Measurements from ENCODE around the gene STARD13. TPM values are rescaled to one million over a fixed set of nuclear protein-coding genes. Genes with fewer than 3 reads are reported as not detected.

Gene STARD13
- total and polyA plus RNA-seq, 4 donors, result 2.7 to 15.3 (median 5.7) TPM

DNA sequence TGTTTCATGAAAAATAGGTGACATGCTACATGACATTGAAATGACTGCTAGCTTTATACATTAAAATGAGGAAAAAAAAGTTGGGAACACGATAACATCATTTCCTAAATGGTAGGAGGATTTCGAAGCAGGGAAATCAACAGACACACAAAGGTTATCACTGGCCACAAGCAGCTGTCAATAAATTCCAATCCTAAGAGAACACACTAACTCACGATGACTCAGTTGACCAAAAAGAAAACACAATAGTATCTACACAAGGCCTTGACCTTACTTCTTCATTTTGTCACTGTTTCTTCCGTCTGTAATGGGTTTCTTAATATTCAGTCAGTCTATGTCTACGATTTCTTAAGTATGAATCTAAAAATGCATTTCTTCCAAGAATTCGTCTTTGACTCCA, 36.5 kb downstream of the STARD13 start:
- TF ChIP-seq FOXA1 (IDR thresholded peaks at IDR 0.05) (no peak), FOXA2 (IDR thresholded peaks at IDR 0.05) (no peak), YY1 (IDR thresholded peaks at IDR 0.05) (no peak), NR2F2 (IDR thresholded peaks at IDR 0.05) (no peak), GABPA (IDR thresholded peaks at IDR 0.05 in 1 of 2, conservative IDR thresholded peaks at IDR 0.05 in 1 of 2) (no peak), TAF1 (conservative IDR thresholded peaks at IDR 0.05) (no peak), JUND (IDR thresholded peaks at IDR 0.05) (no peak), EGR1 (IDR thresholded peaks at IDR 0.05; ENCODE audit: low read depth in 2 of 2) (no peak), SP1 (IDR thresholded peaks at IDR 0.05) (no peak), HNF4A (conservative IDR thresholded peaks at IDR 0.05) (no peak)
- TF ChIP-seq, protein P1, sequence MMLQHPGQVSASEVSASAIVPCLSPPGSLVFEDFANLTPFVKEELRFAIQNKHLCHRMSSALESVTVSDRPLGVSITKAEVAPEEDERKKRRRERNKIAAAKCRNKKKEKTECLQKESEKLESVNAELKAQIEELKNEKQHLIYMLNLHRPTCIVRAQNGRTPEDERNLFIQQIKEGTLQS (IDR thresholded peaks at IDR 0.05), result no peak
- TF ChIP-seq, protein P2, sequence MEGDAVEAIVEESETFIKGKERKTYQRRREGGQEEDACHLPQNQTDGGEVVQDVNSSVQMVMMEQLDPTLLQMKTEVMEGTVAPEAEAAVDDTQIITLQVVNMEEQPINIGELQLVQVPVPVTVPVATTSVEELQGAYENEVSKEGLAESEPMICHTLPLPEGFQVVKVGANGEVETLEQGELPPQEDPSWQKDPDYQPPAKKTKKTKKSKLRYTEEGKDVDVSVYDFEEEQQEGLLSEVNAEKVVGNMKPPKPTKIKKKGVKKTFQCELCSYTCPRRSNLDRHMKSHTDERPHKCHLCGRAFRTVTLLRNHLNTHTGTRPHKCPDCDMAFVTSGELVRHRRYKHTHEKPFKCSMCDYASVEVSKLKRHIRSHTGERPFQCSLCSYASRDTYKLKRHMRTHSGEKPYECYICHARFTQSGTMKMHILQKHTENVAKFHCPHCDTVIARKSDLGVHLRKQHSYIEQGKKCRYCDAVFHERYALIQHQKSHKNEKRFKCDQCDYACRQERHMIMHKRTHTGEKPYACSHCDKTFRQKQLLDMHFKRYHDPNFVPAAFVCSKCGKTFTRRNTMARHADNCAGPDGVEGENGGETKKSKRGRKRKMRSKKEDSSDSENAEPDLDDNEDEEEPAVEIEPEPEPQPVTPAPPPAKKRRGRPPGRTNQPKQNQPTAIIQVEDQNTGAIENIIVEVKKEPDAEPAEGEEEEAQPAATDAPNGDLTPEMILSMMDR (IDR thresholded peaks at IDR 0.05; ENCODE audit: low read depth, low read length, missing input control), result no peak
- TF ChIP-seq, protein P3, sequence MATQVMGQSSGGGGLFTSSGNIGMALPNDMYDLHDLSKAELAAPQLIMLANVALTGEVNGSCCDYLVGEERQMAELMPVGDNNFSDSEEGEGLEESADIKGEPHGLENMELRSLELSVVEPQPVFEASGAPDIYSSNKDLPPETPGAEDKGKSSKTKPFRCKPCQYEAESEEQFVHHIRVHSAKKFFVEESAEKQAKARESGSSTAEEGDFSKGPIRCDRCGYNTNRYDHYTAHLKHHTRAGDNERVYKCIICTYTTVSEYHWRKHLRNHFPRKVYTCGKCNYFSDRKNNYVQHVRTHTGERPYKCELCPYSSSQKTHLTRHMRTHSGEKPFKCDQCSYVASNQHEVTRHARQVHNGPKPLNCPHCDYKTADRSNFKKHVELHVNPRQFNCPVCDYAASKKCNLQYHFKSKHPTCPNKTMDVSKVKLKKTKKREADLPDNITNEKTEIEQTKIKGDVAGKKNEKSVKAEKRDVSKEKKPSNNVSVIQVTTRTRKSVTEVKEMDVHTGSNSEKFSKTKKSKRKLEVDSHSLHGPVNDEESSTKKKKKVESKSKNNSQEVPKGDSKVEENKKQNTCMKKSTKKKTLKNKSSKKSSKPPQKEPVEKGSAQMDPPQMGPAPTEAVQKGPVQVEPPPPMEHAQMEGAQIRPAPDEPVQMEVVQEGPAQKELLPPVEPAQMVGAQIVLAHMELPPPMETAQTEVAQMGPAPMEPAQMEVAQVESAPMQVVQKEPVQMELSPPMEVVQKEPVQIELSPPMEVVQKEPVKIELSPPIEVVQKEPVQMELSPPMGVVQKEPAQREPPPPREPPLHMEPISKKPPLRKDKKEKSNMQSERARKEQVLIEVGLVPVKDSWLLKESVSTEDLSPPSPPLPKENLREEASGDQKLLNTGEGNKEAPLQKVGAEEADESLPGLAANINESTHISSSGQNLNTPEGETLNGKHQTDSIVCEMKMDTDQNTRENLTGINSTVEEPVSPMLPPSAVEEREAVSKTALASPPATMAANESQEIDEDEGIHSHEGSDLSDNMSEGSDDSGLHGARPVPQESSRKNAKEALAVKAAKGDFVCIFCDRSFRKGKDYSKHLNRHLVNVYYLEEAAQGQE (IDR thresholded peaks at IDR 0.05), result no peak
- TF ChIP-seq, protein P4, sequence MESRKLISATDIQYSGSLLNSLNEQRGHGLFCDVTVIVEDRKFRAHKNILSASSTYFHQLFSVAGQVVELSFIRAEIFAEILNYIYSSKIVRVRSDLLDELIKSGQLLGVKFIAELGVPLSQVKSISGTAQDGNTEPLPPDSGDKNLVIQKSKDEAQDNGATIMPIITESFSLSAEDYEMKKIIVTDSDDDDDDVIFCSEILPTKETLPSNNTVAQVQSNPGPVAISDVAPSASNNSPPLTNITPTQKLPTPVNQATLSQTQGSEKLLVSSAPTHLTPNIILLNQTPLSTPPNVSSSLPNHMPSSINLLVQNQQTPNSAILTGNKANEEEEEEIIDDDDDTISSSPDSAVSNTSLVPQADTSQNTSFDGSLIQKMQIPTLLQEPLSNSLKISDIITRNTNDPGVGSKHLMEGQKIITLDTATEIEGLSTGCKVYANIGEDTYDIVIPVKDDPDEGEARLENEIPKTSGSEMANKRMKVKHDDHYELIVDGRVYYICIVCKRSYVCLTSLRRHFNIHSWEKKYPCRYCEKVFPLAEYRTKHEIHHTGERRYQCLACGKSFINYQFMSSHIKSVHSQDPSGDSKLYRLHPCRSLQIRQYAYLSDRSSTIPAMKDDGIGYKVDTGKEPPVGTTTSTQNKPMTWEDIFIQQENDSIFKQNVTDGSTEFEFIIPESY (IDR thresholded peaks at IDR 0.05), result no peak
- TF ChIP-seq, protein P5, sequence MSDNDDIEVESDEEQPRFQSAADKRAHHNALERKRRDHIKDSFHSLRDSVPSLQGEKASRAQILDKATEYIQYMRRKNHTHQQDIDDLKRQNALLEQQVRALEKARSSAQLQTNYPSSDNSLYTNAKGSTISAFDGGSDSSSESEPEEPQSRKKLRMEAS (IDR thresholded peaks at IDR 0.05), result no peak
- H3K27ac ChIP-seq (ENCODE audit: low read depth in 1 of 2, low read length in 2 of 2), result no peak overlapping the region

More for the DNA sequence above, 36.5 kb downstream of the STARD13 start:
- H3K9ac ChIP-seq (ENCODE audit: low read depth in 1 of 2, low read length in 2 of 2), result no peak overlapping the region
- no peaks in the 10 kb centered on the region for H3K9me3 ChIP-seq (ENCODE audit: control insufficient read depth in 4 of 4, low read length in 3 of 4)
- WGBS, result 85% methylated on average over 6 of the region's 6 CpGs
- peaks cover 0 to 2% (median 0%) of the 10 kb centered on the region in 4 donors for H3K4me1 ChIP-seq (ENCODE audit: control insufficient read depth in 4 of 4, insufficient read depth in 4 of 4, low read length in 3 of 4)
- no peak overlapping the region for H3K4me3 ChIP-seq (ENCODE audit: low read depth in 1 of 3, low read length in 3 of 3)
- no peaks in the 10 kb centered on the region for H3K27me3 ChIP-seq (ENCODE audit: control insufficient read depth in 4 of 4, insufficient read depth in 4 of 4, low read length in 3 of 4)
- DNase-seq (ENCODE audit: low spot score), result no peak
- no peaks in the 10 kb centered on the region for H3K36me3 ChIP-seq (ENCODE audit: control insufficient read depth in 4 of 4, insufficient read depth in 3 of 4, low read depth in 1 of 4, low read length in 3 of 4)

Data from liver (tissue), 9 donors.